COR-L47 (cell line): ENCODE measurements around the gene OR3A1.
"Not testable (repeated sequence)": the region's sequence is repeated elsewhere in the genome, so short reads cannot be mapped to it uniquely, and the experiment has no call there.

Experiments used
- DNase-seq: peaks from one replicate; lab custom pipeline; 2025; lab: John Stamatoyannopoulos, UW

OR3A1 gene

GRCh38 chr17:3298260-3298659 lies at the start of gene OR3A1:
TSS of gene OR3A1 (minus strand) at chr17:3298360. CDS start at chr17:3292582, 5,778 bp downstream.
- no peak for DNase-seq

GRCh38 chr17:3342782-3343181 lies 44.6 kb upstream of the OR3A1 start:
- not testable (repeated sequence) for DNase-seq

GRCh38 chr17:3335876-3336275 lies 37.7 kb upstream of the OR3A1 start:
- no peak for DNase-seq

- no peak for DNase-seq
These were observed 20.2 kb upstream of the OR3A1 start for GRCh38 chr17:3318336-3318735.

GRCh38 chr17:3316836-3317235 lies 18.7 kb upstream of the OR3A1 start:
- no peak for DNase-seq

GRCh38 chr17:3308603-3309002 lies 10.4 kb upstream of the OR3A1 start:
- DNase-seq, result no peak

- DNase-seq, result no peak
These were observed 2.5 kb downstream of the OR3A1 start for GRCh38 chr17:3295632-3296031.

GRCh38 chr17:3293548-3293947 lies 4.6 kb downstream of the OR3A1 start:
- not testable (repeated sequence) for DNase-seq

GRCh38 chr17:3282901-3283300 lies 15.3 kb downstream of the OR3A1 start:
- DNase-seq, result no peak

- DNase-seq, result no peak
These were observed 22.0 kb downstream of the OR3A1 start for GRCh38 chr17:3276126-3276525.

- DNase-seq, result no peak
These were observed 26.9 kb downstream of the OR3A1 start for GRCh38 chr17:3271072-3271848.

- DNase-seq, result no peak
These were observed 37.6 kb downstream of the OR3A1 start for GRCh38 chr17:3260600-3260999.

- DNase-seq, result no peak
These were observed 38.0 kb downstream of the OR3A1 start for GRCh38 chr17:3260163-3260562.

GRCh38 chr17:3256575-3256974 lies 41.6 kb downstream of the OR3A1 start:
- DNase-seq, result no peak

- DNase-seq, result not testable (repeated sequence)
These were observed 49.1 kb downstream of the OR3A1 start for GRCh38 chr17:3249013-3249412.

- not testable (repeated sequence) for DNase-seq
These were observed 53.3 kb downstream of the OR3A1 start for GRCh38 chr17:3244841-3245240.

- not testable (repeated sequence) for DNase-seq
These were observed 57.1 kb downstream of the OR3A1 start for GRCh38 chr17:3241044-3241443.
